Mesenchymal stem cell (in vitro differentiated cells and primary cell): ENCODE results near the gene EPB41L1.

Experiments used
- DNase-seq: peaks from one replicate; pipeline ENCODE4 v3.0.0-alpha.2; 2013
- H2AFZ ChIP-seq: one replicate; pipeline ENCODE4 v1.6.1; 2013; ENCODE audit warnings: low read depth, mild to moderate bottlenecking, control low read depth, inconsistent platforms, low read length, moderate library complexity
- H2AK5ac ChIP-seq: 2 replicates; pipeline ENCODE4 v1.6.1; 2013; ENCODE audit warnings: low read length, moderate library complexity, mild to moderate bottlenecking, inconsistent platforms; ENCODE audit not compliant: severe bottlenecking
- H2BK120ac ChIP-seq: one replicate; pipeline ENCODE4 v1.6.1; 2013; ENCODE audit warnings: low read depth, mild to moderate bottlenecking, inconsistent platforms, low read length, moderate library complexity
- H2BK12ac ChIP-seq, 2 experiments: one replicate each; pipeline ENCODE4 v1.6.1; 2013; ENCODE audit warnings: inconsistent platforms in 2 of 2, low read length in 2 of 2, mild to moderate bottlenecking in 2 of 2, moderate library complexity in 2 of 2, control low read depth in 1 of 2
- H2BK15ac ChIP-seq: one replicate; pipeline ENCODE4 v1.6.1; 2013; ENCODE audit warnings: mild to moderate bottlenecking, low read depth, inconsistent platforms; ENCODE audit not compliant: poor library complexity, severe bottlenecking
- H2BK5ac ChIP-seq: 2 replicates; pipeline ENCODE4 v1.6.1; 2013; ENCODE audit warnings: low read depth, mild to moderate bottlenecking, low read length, control low read depth, inconsistent platforms; ENCODE audit not compliant: poor library complexity, severe bottlenecking
- H3K14ac ChIP-seq, 2 experiments: one replicate each; pipeline ENCODE4 v1.6.1; 2013; ENCODE audit warnings: inconsistent platforms in 2 of 2, low read length in 2 of 2, control low read depth in 1 of 2, mild to moderate bottlenecking in 1 of 2, moderate library complexity in 1 of 2
- H3K18ac ChIP-seq, 2 experiments: one replicate each; pipeline ENCODE4 v1.6.1; 2013; ENCODE audit warnings: inconsistent platforms in 2 of 2, low read length in 2 of 2, control low read depth in 1 of 2, low read depth in 1 of 2, mild to moderate bottlenecking in 1 of 2
- H3K23ac ChIP-seq, 2 experiments: one replicate each; pipeline ENCODE4 v1.6.1; 2013; ENCODE audit warnings: inconsistent platforms in 2 of 2, low read length in 2 of 2, mild to moderate bottlenecking in 2 of 2, moderate library complexity in 2 of 2, control low read depth in 1 of 2
- H3K27ac ChIP-seq: 2 replicates; pipeline ENCODE4 v1.5.1; 2013; ENCODE audit warnings: mild to moderate bottlenecking, moderate library complexity, low read length, control low read depth, inconsistent platforms; ENCODE audit not compliant: poor library complexity, severe bottlenecking
- H3K27me3 ChIP-seq, 2 experiments: 2 replicates each; pipeline versions ENCODE4 v1.6.1 to v1.7.0; 2013; ENCODE audit warnings: low read length in 2 of 2, mild to moderate bottlenecking in 2 of 2, moderate library complexity in 2 of 2, control low read depth in 1 of 2, inconsistent platforms in 1 of 2; ENCODE audit not compliant: control insufficient read depth in 1 of 2, insufficient read depth in 1 of 2
- H3K36me3 ChIP-seq, 2 experiments: 2 replicates each; pipeline versions ENCODE4 v1.6.1 to v1.7.0; 2013; ENCODE audit warnings: low read length in 2 of 2, control low read depth in 1 of 2, inconsistent platforms in 1 of 2, low read depth in 1 of 2, mild to moderate bottlenecking in 1 of 2; ENCODE audit not compliant: insufficient read depth in 2 of 2, control insufficient read depth in 1 of 2
- H3K4ac ChIP-seq, 2 experiments: one replicate each; pipeline ENCODE4 v1.6.1; 2013; ENCODE audit warnings: inconsistent platforms in 2 of 2, low read length in 2 of 2, mild to moderate bottlenecking in 2 of 2, moderate library complexity in 2 of 2, control low read depth in 1 of 2, low read depth in 1 of 2
- H3K4me1 ChIP-seq: 2 replicates; pipeline ENCODE4 v1.6.1; 2013; ENCODE audit warnings: low read depth, low read length, control low read depth; ENCODE audit not compliant: control insufficient read depth, insufficient read depth
- H3K4me2 ChIP-seq: 2 replicates; pipeline ENCODE4 v1.6.1; 2013; ENCODE audit warnings: low read length, mild to moderate bottlenecking, inconsistent platforms; ENCODE audit not compliant: poor library complexity, severe bottlenecking
- H3K4me3 ChIP-seq, 2 experiments: 2 replicates each; pipeline versions ENCODE4 v1.5.1 to v1.7.0; 2013; ENCODE audit warnings: low read length in 2 of 2, mild to moderate bottlenecking in 2 of 2, control low read depth in 1 of 2, low read depth in 1 of 2; ENCODE audit not compliant: insufficient read depth in 1 of 2
- H3K79me1 ChIP-seq: replicated peaks from 2 replicates; pipeline ENCODE4 v1.6.1; 2013; ENCODE audit warnings: mild to moderate bottlenecking, control low read depth, low read length, inconsistent platforms; ENCODE audit not compliant: poor library complexity, severe bottlenecking
- H3K9ac ChIP-seq: 2 replicates; pipeline ENCODE4 v1.7.0; 2013; ENCODE audit warnings: mild to moderate bottlenecking, low read length, moderate library complexity
- H3K9me3 ChIP-seq: 2 replicates; pipeline ENCODE4 v1.7.0; 2013; ENCODE audit warnings: mild to moderate bottlenecking, low read length; ENCODE audit not compliant: control insufficient read depth
- H4K8ac ChIP-seq: one replicate; pipeline ENCODE4 v1.6.1; 2013; ENCODE audit warnings: inconsistent platforms, mild to moderate bottlenecking, low read length, moderate library complexity
- H4K91ac ChIP-seq: one replicate; pipeline ENCODE4 v1.6.1; 2013; ENCODE audit warnings: mild to moderate bottlenecking, low read length, inconsistent platforms
- WGBS: methylation state at CpG from one replicate; pipeline ENCODE4 v1.1.7; 2013; ENCODE audit warnings: mixed read lengths; 5-methylcytosine and 5-hydroxymethylcytosine counted together

Gene EPB41L1

DNA sequence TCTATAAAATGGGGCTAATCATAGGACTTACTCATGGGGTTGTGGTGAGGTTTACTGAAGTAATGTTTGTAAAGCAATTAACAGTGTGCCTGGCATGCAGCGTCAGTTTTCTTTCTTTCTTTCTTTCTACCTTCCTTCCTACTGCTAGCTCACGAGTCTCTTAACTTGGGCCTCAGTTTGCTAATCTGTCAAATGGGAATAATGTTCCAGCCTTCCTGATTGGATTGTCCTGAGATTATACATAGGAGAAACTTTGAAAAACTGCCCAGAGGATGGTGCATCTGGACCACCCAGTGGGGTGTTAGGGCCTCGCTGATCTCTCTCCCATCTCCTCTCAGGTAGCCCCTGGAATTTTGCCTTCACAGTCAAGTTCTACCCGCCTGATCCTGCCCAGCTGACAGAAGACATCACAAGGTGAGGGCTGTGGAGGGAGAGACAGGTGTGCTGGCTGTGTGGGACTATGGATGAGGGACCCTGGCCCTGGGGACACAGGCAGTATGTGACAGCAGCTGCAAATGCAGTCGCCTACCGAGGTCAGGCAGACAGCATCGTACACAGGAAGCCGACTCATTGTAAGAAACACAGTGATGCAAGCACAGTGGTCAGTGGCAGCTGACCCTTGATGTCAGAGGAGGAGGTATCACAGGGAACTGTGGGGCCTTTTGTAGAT lies 27.5 kb downstream of the EPB41L1 start:
- H2BK5ac ChIP-seq: no peak overlapping the region

GRCh38 chr20:36182604-36183154 lies 28.1 kb downstream of the EPB41L1 start:
- Histone ChIP-seq H3K14ac (no peak overlapping the region), H3K79me1 (peaks cover 1% of the 10 kb centered on the region), H3K27ac (no peak overlapping the region), H2BK5ac (no peak overlapping the region), H2AFZ (peak overlapping the region; percentile 46), H3K9ac (peak overlapping the region; percentile 50), H2BK15ac (no peak overlapping the region), H3K9me3 (no peaks in the 10 kb centered on the region), H2AK5ac (no peak overlapping the region), H3K23ac (no peak overlapping the region), H3K27me3 (no peaks in the 10 kb centered on the region), H2BK12ac (no peak overlapping the region), H4K91ac (no peak overlapping the region), H3K4me1 (peaks cover 3% of the 10 kb centered on the region), H3K18ac (peak overlapping the region in 1 of 2 experiments; percentile 61), H3K4me2 (no peak overlapping the region), H3K4me3 (no peak overlapping the region), H3K36me3 (peaks cover 39 to 66% of the 10 kb centered on the region in 2 experiments), H4K8ac (peak overlapping the region; percentile 46), H2BK120ac (no peak overlapping the region), H3K4ac (no peak overlapping the region)
- 92% methylated on average over 5 of the region's 6 CpGs for WGBS
- no peak for DNase-seq

More for the DNA sequence above, 27.5 kb downstream of the EPB41L1 start:
- peaks cover 3% of the 10 kb centered on the region for H3K4me1 ChIP-seq
- H4K91ac ChIP-seq: peak overlapping the region; percentile 5
- peak overlapping the region; percentile 46 for H2AFZ ChIP-seq
- H3K4ac ChIP-seq: peak overlapping the region in 1 of 2 experiments; percentile 3
- H4K8ac ChIP-seq: peak overlapping the region; percentile 30
- H3K23ac ChIP-seq: no peak overlapping the region
- H2BK12ac ChIP-seq: no peak overlapping the region
- no peak overlapping the region for H2AK5ac ChIP-seq
- peaks cover 45 to 67% of the 10 kb centered on the region in 2 experiments for H3K36me3 ChIP-seq
- H2BK120ac ChIP-seq: no peak overlapping the region
- no peaks in the 10 kb centered on the region for H3K27me3 ChIP-seq
- H3K4me2 ChIP-seq: no peak overlapping the region
- WGBS: 46% methylated on average over 7 of the region's 8 CpGs
- peak overlapping the region in 1 of 2 experiments; percentile 85 for H3K14ac ChIP-seq
- H3K27ac ChIP-seq: no peak overlapping the region
- no peak overlapping the region for H3K4me3 ChIP-seq
- peak; percentile 83 for DNase-seq
- peaks cover 2% of the 10 kb centered on the region for H3K79me1 ChIP-seq
- no peak overlapping the region for H2BK15ac ChIP-seq
- peak overlapping the region; percentile 7 to 13 for H3K18ac ChIP-seq
- H3K9ac ChIP-seq: peak overlapping the region; percentile 50
- no peaks in the 10 kb centered on the region for H3K9me3 ChIP-seq

- no peak overlapping the region for H3K4me2 ChIP-seq
- no peak overlapping the region for H2AK5ac ChIP-seq
- peak overlapping the region in 1 of 2 experiments; percentile 29 for H2BK12ac ChIP-seq
- WGBS: 94% methylated on average over 8 of the region's 8 CpGs
- no peak for DNase-seq
- no peaks in the 10 kb centered on the region for H3K9me3 ChIP-seq
- H2BK15ac ChIP-seq: no peak overlapping the region
- H3K79me1 ChIP-seq: no peaks in the 10 kb centered on the region
- H3K18ac ChIP-seq: no peak overlapping the region
- H3K4me3 ChIP-seq: no peak overlapping the region
- no peak overlapping the region for H4K8ac ChIP-seq
- H2AFZ ChIP-seq: peak overlapping the region; percentile 21
- no peak overlapping the region for H3K14ac ChIP-seq
- H3K36me3 ChIP-seq: peaks cover 37 to 66% of the 10 kb centered on the region in 2 experiments
- H3K27ac ChIP-seq: no peak overlapping the region
- no peak overlapping the region for H3K4ac ChIP-seq
- no peak overlapping the region for H2BK5ac ChIP-seq
- no peak overlapping the region for H3K9ac ChIP-seq
- no peaks in the 10 kb centered on the region for H3K27me3 ChIP-seq
- H3K23ac ChIP-seq: no peak overlapping the region
- peak overlapping the region; percentile 70 for H4K91ac ChIP-seq
- no peak overlapping the region for H2BK120ac ChIP-seq
- H3K4me1 ChIP-seq: peaks cover 3% of the 10 kb centered on the region
Observed at GRCh38 chr20:36183155-36183944, 28.8 kb downstream of the EPB41L1 start.
